ENCODE results near the gene ZNF236. TPM values are rescaled to one million over a fixed set of nuclear protein-coding genes. Genes with fewer than 3 reads are reported as not detected.
A peak's percentile ranks its signal among the peaks of the same experiment; 100 is the strongest.

The ZNF236 gene
- total and polyA plus RNA-seq, 2 of the 8 experiments (the other 6 are each of a cell fraction or from before 2014, with no cell fraction given), result 6.7 to 14.5 TPM

DNA sequence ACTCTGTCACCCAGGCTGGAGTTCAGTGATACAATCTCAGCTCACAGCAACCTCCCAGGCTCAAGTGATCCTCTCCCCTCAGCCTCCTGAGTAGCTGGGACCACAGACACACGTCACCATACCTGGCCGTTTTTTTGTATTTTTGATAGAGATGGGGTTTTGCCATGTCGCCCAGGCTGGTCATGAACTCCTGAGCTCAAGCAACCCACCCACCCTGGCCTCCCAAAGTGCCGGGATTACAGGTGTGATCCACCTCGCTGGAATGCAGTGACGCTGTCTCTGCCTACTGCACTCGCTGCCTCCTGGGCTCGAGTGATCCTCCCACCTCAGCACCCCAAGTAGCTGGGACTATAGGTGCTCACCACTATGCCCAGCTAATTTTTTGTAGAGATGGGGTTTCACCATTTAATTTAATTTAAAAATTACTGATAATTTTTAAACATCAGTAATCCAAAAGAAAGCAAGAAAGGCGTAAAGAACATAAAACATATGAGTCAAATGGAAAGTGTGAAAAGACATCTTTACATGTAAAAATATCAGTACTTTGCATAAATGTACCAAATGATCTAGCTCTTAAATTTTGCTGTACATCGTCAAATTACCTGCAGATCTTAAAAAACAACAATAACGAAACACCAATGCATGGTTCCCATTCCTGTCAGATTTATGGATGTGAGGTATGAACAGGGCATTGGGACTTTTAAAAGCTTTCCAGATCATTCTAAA lies 2.8 kb upstream of the ZNF236 start:
- Histone ChIP-seq H3K4me1 (replicated peaks in 1 of 4; ENCODE audit: control insufficient read depth in 3 of 4, insufficient read depth in 4 of 4, low read length in 3 of 4) (peaks cover 0 to 3% (median 1%) of the 10 kb centered on the region in 4 experiments; a peak in 4 of 7 replicates), H3K36me3 (ENCODE audit: control insufficient read depth in 2 of 4, insufficient read depth in 4 of 4, low read length in 3 of 4) (peaks cover 0 to 3% (median 0%) of the 10 kb centered on the region in 4 experiments; a peak in 1 of 8 replicates), H3K4me3 (ENCODE audit: extremely low read depth in 1 of 4, insufficient read depth in 2 of 4, low read depth in 3 of 4, low read length in 4 of 4) (no peak overlapping the region), H4K8ac (ENCODE audit: extremely low read depth, insufficient read depth, low read length) (no peak overlapping the region; the same call in 1 of the 2 replicates), H2BK12ac (ENCODE audit: low read depth, low read length) (no peak overlapping the region), H3K4ac (replicated peaks; ENCODE audit: insufficient read length, low read depth, low read length) (no peak overlapping the region), H3K27ac (ENCODE audit: low read depth, low read length) (no peak overlapping the region), H3K4me2 (ENCODE audit: insufficient read depth in 1 of 2, low read depth in 2 of 2, low read length in 2 of 2) (no peak overlapping the region), H3K23ac (ENCODE audit: insufficient read length) (no peak overlapping the region), H3K56ac (replicated peaks; ENCODE audit: insufficient read length, low read depth, low read length) (no peak overlapping the region), H3K18ac (ENCODE audit: extremely low read depth, low read length) (no peak overlapping the region), H2AFZ (ENCODE audit: low read length) (no peak overlapping the region), H3K9ac (replicated peaks in 1 of 4; ENCODE audit: extremely low read depth in 1 of 4, low read depth in 3 of 4, low read length in 3 of 4) (no peak overlapping the region), H3K14ac (ENCODE audit: insufficient read length) (no peak overlapping the region), H4K20me1 (replicated peaks in 1 of 2; ENCODE audit: control insufficient read depth in 1 of 2, insufficient read depth in 2 of 2, low read length in 2 of 2) (no peaks in the 10 kb centered on the region), H2BK20ac (ENCODE audit: low read length) (no peak overlapping the region), H4K5ac (ENCODE audit: insufficient read length, low read depth, low read length) (no peak overlapping the region), H3K23me2 (ENCODE audit: low read depth, low read length) (peaks cover 10% of the 10 kb centered on the region; the same call in 1 of the 2 replicates), H3K79me2 (ENCODE audit: control insufficient read depth in 1 of 2, insufficient read depth in 2 of 2, low read length in 2 of 2) (peaks cover 0 to 33% of the 10 kb centered on the region in 2 experiments; a peak in 2 of 4 replicates), H3K79me1 (ENCODE audit: low read depth, low read length) (no peaks in the 10 kb centered on the region; the same call in 1 of the 2 replicates), H2BK120ac (replicated peaks; ENCODE audit: low read depth, low read length) (no peak overlapping the region), H2AK5ac (ENCODE audit: low read depth, low read length) (no peak overlapping the region), H3K27me3 (replicated peaks in 1 of 4; ENCODE audit: control insufficient read depth in 3 of 4, extremely low read depth in 1 of 4, insufficient read depth in 3 of 4, low read length in 3 of 4) (no peaks in the 10 kb centered on the region), H2BK15ac (ENCODE audit: low read length) (no peak overlapping the region), H2BK5ac (ENCODE audit: low read depth, low read length) (no peak overlapping the region), H3K9me3 (ENCODE audit: insufficient read depth in 2 of 2, low read depth in 1 of 2, low read length in 1 of 2) (no peaks in the 10 kb centered on the region), H4K91ac (replicated peaks; ENCODE audit: insufficient read length, low read length) (no peak overlapping the region)
- FAIRE-seq (no peak), DNase-seq (ENCODE audit: low read depth in 1 of 2, low spot score in 2 of 2) (peak in 1 of 2 experiments; percentile 30)
- ChIA-PET CTCF (ENCODE audit: partially characterized antibody) (interaction anchor here (0.8 to 6.5 kb wide), 6 partner anchors 11 to 104 kb away, joined by 3 to 71 read pairs (median 4); no protein-coding TSS in a partner anchor), POLR2A (ENCODE audit: partially characterized antibody) (interaction anchor here (1.3 to 2.1 kb wide), 2 partner anchors 9 to 10 kb away, joined by 3 to 7 read pairs; no protein-coding TSS in a partner anchor)
- WGBS, 2 experiments (ENCODE audit: extremely low coverage in 1 of 2, insufficient coverage in 1 of 2, insufficient read length in 1 of 2, insufficient replicate concordance in 2 of 2, low coverage in 1 of 2, low lambda C conversion rate in 2 of 2, missing lambda C conversion rate in 1 of 2), result 89% methylated on average over 11 of the region's 11 CpGs; no CpG with 5 or more reads in 1 of the 2 experiments
- TF ChIP-seq HDAC2 (IDR thresholded peaks at IDR 0.05; ENCODE audit: borderline replicate concordance in 1 of 2, low read depth in 2 of 2, low read length in 2 of 2), result no peak
- no peak for TF ChIP-seq POU5F1 (IDR thresholded peaks at IDR 0.05; ENCODE audit: low read depth, low read length)
- TF ChIP-seq CEBPB (IDR thresholded peaks at IDR 0.05; ENCODE audit: low read depth, low read length), result no peak
- no peak for TF ChIP-seq EZH2 (IDR thresholded peaks at IDR 0.05; ENCODE audit: low read depth, low read length, severe bottlenecking)
- TF ChIP-seq SIX5 (IDR thresholded peaks at IDR 0.05; ENCODE audit: low read depth, low read length), result no peak
- no peak for TF ChIP-seq TCF12 (IDR thresholded peaks at IDR 0.05; ENCODE audit: low read depth, low read length)
- TF ChIP-seq JUND (IDR thresholded peaks at IDR 0.05; ENCODE audit: low read length), result no peak
- no peak for TF ChIP-seq RXRA (IDR thresholded peaks at IDR 0.05; ENCODE audit: insufficient read depth, low read depth, low read length)
- TF ChIP-seq FOSL1 (IDR thresholded peaks at IDR 0.05; ENCODE audit: insufficient read depth, low read depth, low read length), result no peak
- no peak for TF ChIP-seq SP1 (IDR thresholded peaks at IDR 0.05; ENCODE audit: low read depth, low read length)
- no peak for TF ChIP-seq KDM1A (IDR thresholded peaks at IDR 0.05; ENCODE audit: borderline replicate concordance, low read length)
- no peak for TF ChIP-seq CREB1 (IDR thresholded peaks at IDR 0.05)

All from H1 (cell line).